GM23338 (cell line): ENCODE measurements around the gene KLHL40. TPM values are rescaled to one million over a fixed set of nuclear protein-coding genes. Genes with fewer than 3 reads are reported as not detected.

Experiments used
- CREB1 ChIP-seq: fragments of 250-450 bp; sonication (Bioruptor Pico); IDR thresholded peaks from 2 replicates; pipeline ENCODE4 v1.5.0; 2020; ENCODE audit warnings: low read depth, mild to moderate bottlenecking, moderate library complexity
- CTCF ChIP-seq, 2 experiments: fragments of 200-600 bp in 1 of 2; sonication (generic) in 1 of 2; conservative IDR thresholded peaks; 2 replicates each; pipeline versions ENCODE4 v1.5.1 to v1.6.1; 2016 to 2017; ENCODE audit warnings: antibody characterized with exemption in 2 of 2, low read depth in 2 of 2, mild to moderate bottlenecking in 2 of 2, moderate library complexity in 1 of 2
- ETS1 ChIP-seq: IDR thresholded peaks from 2 replicates; pipeline ENCODE4 v1.6.1; 2016; ENCODE audit warnings: antibody characterized with exemption
- EZH2phosphoT487 ChIP-seq: fragments of 200-600 bp; sonication (generic); IDR thresholded peaks from one replicate; pipeline ENCODE4 v1.8.1; 2018; ENCODE audit warnings: antibody characterized with exemption; ENCODE audit not compliant: unreplicated experiment
- JUNB ChIP-seq: IDR thresholded peaks from one replicate; pipeline ENCODE4 v1.6.1; 2016; ENCODE audit warnings: antibody characterized with exemption; ENCODE audit not compliant: unreplicated experiment
- STAT1 ChIP-seq: IDR thresholded peaks from one replicate; pipeline ENCODE4 v1.6.1; 2016; ENCODE audit warnings: antibody characterized with exemption; ENCODE audit not compliant: unreplicated experiment
- ZNF114 ChIP-seq: fragments of 250-450 bp; sonication (Bioruptor Pico); IDR thresholded peaks from 2 replicates; pipeline ENCODE4 v1.5.0; 2020; ENCODE audit warnings: mild to moderate bottlenecking, moderate library complexity
- ZNF331 ChIP-seq: fragments of 250-450 bp; sonication (Bioruptor Pico); IDR thresholded peaks from 2 replicates; pipeline ENCODE4 v1.5.0; 2020; ENCODE audit warnings: low read depth, mild to moderate bottlenecking, moderate library complexity
- ZNF462 ChIP-seq: fragments of 250-450 bp; sonication (Bioruptor Pico); IDR thresholded peaks from 2 replicates; pipeline ENCODE4 v1.5.0; 2020; ENCODE audit warnings: mild to moderate bottlenecking, moderate library complexity
- polyA plus RNA-seq: library from polyadenylated mRNA; unstranded; fragments of >200 nt; fragmentation: Nextera tagmentation; extraction: Ambion mirVana; gene quantifications from 2 replicates; pipeline ENCODE4 v1.2.1, GENCODE V29; 2016
- total RNA-seq: library from RNA; depleted of rRNA; stranded (reverse); fragments of >200 nt; shearing (Covaris generic); gene quantifications from 2 replicates; pipeline ENCODE4 v1.2.3, GENCODE V29; 2014

The KLHL40 gene
- total and polyA plus RNA-seq, 2 experiments from 2014 or later = not detected

GRCh38 chr3:42713747-42714146 is 28.4 kb downstream of the KLHL40 start (continued):
- TF ChIP-seq ZNF462 (CRISPR knock-in tag) = no peak
- no peak for TF ChIP-seq ETS1
- TF ChIP-seq STAT1 = no peak
- TF ChIP-seq CTCF (conservative IDR thresholded peaks at IDR 0.05; ENCODE audit: low read depth in 2 of 2) = no peak
- TF ChIP-seq JUNB = no peak
- TF ChIP-seq CREB1 (CRISPR knock-in tag) = no peak
- no peak for TF ChIP-seq EZH2phosphoT487
- TF ChIP-seq ZNF114 (CRISPR knock-in tag) = no peak
- TF ChIP-seq ZNF331 (CRISPR knock-in tag) = no peak
